ENCODE measurements around the gene MPHOSPH9. TPM values are rescaled to one million over a fixed set of nuclear protein-coding genes. Genes with fewer than 3 reads are reported as not detected.
"Not testable (repeated sequence)": the region's sequence is repeated elsewhere in the genome, so short reads cannot be mapped to it uniquely, and the experiment has no call there.

Gene MPHOSPH9
- total RNA-seq, 4 donors from 2014 or later: 3.5 to 16.8 (median 9.8) TPM

- H3K4me3 ChIP-seq (ENCODE audit: low read depth, poor library complexity, severe bottlenecking): no peak overlapping the region
- peak in 1 of 2 donors; percentile 66 for DNase-seq (ENCODE audit: low spot score in 2 of 2)
- TF ChIP-seq, protein P1, sequence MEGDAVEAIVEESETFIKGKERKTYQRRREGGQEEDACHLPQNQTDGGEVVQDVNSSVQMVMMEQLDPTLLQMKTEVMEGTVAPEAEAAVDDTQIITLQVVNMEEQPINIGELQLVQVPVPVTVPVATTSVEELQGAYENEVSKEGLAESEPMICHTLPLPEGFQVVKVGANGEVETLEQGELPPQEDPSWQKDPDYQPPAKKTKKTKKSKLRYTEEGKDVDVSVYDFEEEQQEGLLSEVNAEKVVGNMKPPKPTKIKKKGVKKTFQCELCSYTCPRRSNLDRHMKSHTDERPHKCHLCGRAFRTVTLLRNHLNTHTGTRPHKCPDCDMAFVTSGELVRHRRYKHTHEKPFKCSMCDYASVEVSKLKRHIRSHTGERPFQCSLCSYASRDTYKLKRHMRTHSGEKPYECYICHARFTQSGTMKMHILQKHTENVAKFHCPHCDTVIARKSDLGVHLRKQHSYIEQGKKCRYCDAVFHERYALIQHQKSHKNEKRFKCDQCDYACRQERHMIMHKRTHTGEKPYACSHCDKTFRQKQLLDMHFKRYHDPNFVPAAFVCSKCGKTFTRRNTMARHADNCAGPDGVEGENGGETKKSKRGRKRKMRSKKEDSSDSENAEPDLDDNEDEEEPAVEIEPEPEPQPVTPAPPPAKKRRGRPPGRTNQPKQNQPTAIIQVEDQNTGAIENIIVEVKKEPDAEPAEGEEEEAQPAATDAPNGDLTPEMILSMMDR (IDR thresholded peaks at IDR 0.05): no peak
- no peak for TF ChIP-seq POLR2A (IDR thresholded peaks at IDR 0.05)
- intact Hi-C loops (cut with DNase I; ENCODE audit: low total_unique reads): no loop called here
- WGBS, 2 donors: 55 to 60% methylated on average over 8 of the region's 8 CpGs
These were observed 18.6 kb upstream of the MPHOSPH9 start for GRCh38 chr12:123251403-123252076.

- no peak overlapping the region for H3K4me3 ChIP-seq (ENCODE audit: low read depth, poor library complexity, severe bottlenecking)
- no peak for TF ChIP-seq POLR2A (IDR thresholded peaks at IDR 0.05)
- TF ChIP-seq, protein P1 (IDR thresholded peaks at IDR 0.05): no peak
- peak; percentile 71 to 88 for DNase-seq (ENCODE audit: low spot score in 2 of 2)
- intact Hi-C loops (cut with DNase I; ENCODE audit: low total_unique reads): no loop called here
- 40 to 62% methylated on average over 13 of the region's 13 CpGs for WGBS, 2 donors
These were observed 17.8 kb upstream of the MPHOSPH9 start for GRCh38 chr12:123250471-123251383.

GRCh38 chr12:123248996-123249741, 16.2 kb upstream of the MPHOSPH9 start:
- intact Hi-C loops (cut with DNase I; ENCODE audit: low total_unique reads); H3K4me3 ChIP-seq (ENCODE audit: low read depth, poor library complexity, severe bottlenecking): not testable (repeated sequence)
- DNase-seq (ENCODE audit: low spot score in 2 of 2): peak in 1 of 2 donors; percentile 78
- WGBS, 2 donors: 90 to 94% methylated on average over 16 to 22 of the region's 26 CpGs

DNA sequence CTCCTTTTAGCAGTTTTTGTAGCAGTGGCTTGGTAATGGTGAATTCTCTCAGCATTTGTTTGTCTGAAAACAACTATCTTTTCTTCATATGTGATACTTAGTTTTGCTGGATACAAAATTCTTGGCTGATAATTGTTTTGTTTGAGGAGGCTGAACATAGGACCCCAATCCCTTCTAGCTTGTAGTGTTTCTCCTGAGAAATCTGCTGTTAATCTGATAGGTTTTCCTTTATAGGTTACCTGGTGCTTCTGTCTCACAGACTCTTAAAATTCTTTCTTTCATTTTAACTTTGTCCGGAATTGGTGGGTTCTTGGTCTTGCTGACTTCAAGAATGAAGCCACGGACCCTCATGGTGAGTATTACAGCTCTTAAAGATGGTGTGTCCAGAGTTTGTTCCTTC, 15.2 kb upstream of the MPHOSPH9 start:
- intact Hi-C loops (cut with DNase I; ENCODE audit: low total_unique reads); H3K4me3 ChIP-seq (ENCODE audit: low read depth, poor library complexity, severe bottlenecking); DNase-seq (ENCODE audit: low spot score in 2 of 2): not testable (repeated sequence)
- WGBS, 2 donors: 98 to 100% methylated on average over 2 of the region's 2 CpGs

- DNase-seq (ENCODE audit: low spot score in 2 of 2): no peak
- WGBS, 2 donors: 89 to 95% methylated on average over 3 of the region's 3 CpGs
- intact Hi-C loops (cut with DNase I; ENCODE audit: low total_unique reads): no loop called here
- no peak overlapping the region for H3K4me3 ChIP-seq (ENCODE audit: low read depth, poor library complexity, severe bottlenecking)
- TF ChIP-seq POLR2A (IDR thresholded peaks at IDR 0.05): no peak
These were observed 12.7 kb upstream of the MPHOSPH9 start for GRCh38 chr12:123245678-123246077.

GRCh38 chr12:123243671-123244262, 10.8 kb upstream of the MPHOSPH9 start:
- no peak overlapping the region for H3K4me3 ChIP-seq (ENCODE audit: low read depth, poor library complexity, severe bottlenecking)
- intact Hi-C loops (cut with DNase I; ENCODE audit: low total_unique reads): no loop called here
- peak in 1 of 2 donors; percentile 43 for DNase-seq (ENCODE audit: low spot score in 2 of 2)
- WGBS, 2 donors: 76 to 77% methylated on average over 7 of the region's 7 CpGs
- TF ChIP-seq, protein P1 (IDR thresholded peaks at IDR 0.05): no peak
- TF ChIP-seq POLR2A (IDR thresholded peaks at IDR 0.05): no peak

Measured in lower leg skin (tissue), 4 donors.